Measurements from ENCODE around the gene PRKCI.
A peak's percentile ranks its signal among the peaks of the same experiment; 100 is the strongest.

The PRKCI gene

DNA sequence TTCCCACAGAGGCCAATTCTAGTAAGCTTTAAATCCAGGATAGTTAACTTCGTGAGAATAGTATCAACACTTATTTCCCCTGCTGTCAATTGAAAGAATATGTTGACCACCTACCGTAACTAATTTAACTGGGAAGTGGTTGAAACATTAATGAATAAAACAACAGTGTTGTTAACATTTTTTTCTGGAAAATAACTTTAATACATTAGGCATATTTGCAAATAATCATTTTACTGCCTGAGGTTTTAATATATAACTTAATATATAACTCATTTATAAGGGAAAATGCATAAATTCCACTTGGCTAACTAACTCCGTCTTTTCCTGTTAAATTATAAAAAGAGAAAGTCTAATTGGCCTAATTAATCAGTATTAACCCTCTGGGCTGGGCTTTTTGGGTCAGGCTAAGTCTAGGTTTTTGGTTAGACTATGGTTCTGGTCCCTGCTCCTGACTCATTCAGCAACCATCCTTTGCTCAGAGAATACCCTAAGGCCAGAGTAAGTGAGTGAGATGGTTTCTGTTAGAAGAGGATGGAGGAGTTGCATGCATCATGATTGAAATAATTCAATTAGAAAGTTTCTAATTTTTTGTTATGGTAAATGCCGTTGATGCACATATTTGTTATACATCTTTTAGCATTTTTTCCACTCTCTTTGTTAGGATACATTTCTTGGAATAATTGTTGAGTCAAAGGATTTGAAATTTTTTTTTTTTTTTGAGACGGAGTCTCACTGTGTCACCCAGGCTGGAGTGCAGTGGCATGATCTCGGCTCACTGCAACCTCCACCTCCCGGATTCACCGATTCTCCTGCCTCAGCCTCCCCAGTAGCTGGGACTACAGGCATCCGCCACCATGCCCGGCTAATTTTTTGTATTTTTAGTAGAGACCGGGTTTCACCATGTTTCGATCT lies 124.5 kb downstream of the PRKCI start:
- DNase-seq, result no peak

DNA sequence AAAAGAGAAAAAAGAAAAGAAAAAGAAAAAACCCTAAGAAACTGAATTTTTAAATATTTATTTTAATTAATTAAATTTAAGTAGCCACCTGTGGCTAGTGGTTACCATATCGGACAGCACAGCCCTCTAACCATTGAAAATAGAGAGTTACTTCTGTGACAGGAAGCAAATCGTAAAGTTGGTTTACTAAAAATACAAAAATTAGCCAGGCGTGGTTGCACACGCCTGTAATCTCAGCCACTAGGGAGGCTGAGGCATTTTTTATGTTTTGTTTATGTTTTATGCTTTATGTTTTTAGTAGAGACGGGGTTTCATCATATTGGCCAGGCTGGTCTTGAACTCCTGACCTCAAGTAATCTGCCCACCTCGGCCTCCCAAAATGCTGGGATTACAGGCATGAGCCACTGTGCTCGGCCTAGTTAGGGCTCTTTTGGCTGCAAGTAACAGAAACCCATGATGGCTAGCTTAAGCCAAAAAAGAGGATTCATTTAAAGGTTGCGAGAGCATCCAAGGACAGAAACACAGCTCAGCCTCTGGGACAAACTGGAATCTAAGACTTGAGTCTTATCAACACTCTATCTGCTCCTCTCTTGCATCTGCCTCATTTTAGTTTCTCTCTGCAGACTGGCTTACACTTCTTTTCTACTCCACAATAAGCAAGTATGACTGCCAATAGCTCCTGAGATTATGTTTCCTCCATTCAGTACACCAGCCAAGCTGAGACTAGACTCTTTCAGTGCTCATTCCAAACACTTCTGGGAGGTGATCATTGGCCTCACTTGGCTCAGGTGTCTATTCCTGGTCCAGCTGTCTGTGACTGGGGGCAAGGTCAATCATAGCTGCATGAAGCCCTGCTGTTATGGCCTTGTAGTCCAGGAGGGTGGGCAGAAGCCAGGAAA lies 128.5 kb downstream of the PRKCI start:
- no peak for DNase-seq

DNA sequence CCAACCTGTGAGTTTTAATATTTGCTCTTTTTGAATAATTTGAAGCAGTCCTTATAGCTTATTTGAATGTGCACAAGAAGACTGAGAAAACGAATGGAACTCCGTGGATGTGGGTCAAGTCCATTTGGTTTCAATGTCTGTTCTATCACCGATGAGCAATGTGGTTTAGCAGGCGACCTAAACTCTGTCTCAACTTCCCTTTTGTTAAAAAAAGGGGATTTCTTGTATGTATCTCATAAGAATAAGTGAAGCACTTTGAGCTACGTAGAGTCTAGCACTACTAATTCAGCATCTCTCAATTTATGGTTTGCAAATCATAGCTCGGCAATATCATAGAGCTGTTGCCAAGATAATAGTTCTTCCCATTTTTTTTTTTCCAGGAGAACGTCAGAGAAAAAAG lies 130.7 kb downstream of the PRKCI start:
- peak; percentile 89 for DNase-seq

DNA sequence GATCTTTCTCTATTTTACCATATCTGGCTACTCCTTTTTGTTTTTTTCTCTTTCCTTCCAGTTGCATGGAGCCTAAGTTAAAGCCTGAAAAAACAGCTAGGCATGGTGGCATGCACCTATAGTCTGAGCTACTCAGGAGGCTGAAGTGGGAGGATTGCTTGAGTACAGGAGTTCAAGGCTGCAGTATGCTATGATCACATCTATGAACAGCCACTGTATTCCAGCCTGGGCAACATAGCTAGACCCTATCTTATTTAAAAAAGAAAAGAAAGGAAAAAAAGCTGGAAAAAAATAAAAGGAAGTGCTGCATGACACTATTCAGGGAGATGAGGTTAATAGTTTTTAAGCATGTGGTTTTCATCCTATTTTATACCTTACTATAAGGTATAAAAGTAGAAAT lies 131.3 kb downstream of the PRKCI start:
- DNase-seq, result no peak

DNA sequence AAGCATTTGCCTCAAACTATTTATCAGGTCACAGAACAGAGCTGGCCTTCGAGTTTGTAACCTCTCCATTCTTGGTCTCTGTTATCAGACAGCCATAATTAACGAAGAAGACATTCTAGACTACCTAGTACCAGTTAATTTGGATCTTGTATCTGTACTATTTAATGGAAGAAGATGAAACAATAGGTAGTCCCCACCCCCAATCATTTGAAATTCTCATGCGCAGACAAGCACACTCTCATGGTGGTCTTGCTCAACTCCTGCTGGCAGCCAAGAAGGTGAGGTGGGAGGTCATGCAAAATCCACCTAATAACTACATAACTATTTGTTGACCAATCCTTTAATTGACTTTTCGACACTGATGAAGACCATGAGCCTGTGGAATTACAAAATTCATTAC lies 132.5 kb downstream of the PRKCI start:
- DNase-seq, result no peak
